Measurements from ENCODE around the gene MUC16.
"Not testable (repeated sequence)": the region's sequence is repeated elsewhere in the genome, so short reads cannot be mapped to it uniquely, and the experiment has no call there.

MUC16 gene

GRCh38 chr19:9009935-9010651 is at the start of gene MUC16:
MUC16 (minus strand) TSS chr19:9010409.
- DNase-seq (ENCODE audit: low read depth) = no peak

DNA sequence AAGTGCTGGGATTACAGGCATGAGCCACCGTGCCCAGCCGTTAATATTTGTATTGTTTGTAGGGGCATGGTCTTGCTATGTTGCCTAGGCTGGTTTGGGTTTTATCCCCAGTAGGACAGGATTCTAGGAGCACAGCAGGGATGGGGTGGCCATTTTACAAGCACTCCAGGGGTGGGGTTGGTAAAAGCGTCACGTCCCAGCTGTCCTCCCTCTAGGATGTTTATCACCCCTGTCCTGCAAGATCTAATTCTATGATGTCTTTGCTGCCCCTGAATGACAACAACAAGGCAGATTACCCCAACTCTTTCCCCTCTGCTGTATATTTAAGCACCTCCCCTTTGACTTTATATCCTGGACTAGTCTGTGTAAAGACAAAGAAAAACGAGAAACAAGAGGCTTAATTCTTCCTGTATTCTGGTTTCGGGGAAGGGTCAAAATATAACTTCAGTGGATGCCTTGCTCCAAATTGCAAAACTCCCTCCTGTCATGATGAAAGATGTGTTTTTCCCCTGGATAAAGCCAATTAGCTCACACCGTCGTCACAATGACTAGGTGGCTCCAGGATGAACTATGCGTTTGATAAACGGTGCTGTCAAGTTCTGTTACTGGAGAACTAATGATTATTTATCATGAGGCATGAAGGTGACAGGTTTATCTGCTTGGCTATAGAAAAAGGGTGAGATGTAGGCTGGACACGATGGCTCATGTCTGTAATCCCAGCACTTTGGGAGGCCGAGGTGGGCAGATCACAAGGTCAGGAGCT is 48.9 kb upstream of the MUC16 start:
- DNase-seq (ENCODE audit: low read depth) = no peak

- DNase-seq (ENCODE audit: low read depth) = no peak
These were observed 47.5 kb upstream of the MUC16 start for GRCh38 chr19:9057505-9058258.

- DNase-seq (ENCODE audit: low read depth) = not testable (repeated sequence)
These were observed 45.9 kb upstream of the MUC16 start for GRCh38 chr19:9056131-9056530.

DNA sequence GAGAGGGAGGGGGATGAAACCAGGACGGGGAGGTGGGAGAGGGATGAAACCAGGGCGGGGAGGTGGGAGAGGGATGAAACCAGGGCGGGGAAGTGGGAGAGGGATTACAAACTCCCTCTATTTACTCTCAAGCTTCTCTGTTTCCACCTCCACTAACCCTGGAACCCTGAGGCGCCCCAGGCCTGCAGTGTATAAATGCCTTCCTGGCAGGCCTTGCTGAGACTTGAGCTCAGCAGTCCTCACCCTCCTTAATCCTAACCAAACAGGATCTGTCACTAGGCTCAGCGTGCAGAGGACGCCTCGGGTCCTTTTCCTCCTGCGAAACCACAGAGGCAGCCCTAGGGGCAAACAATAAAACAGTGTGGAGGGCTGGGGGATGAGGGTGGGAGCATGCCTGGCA is 44.6 kb upstream of the MUC16 start:
- DNase-seq (ENCODE audit: low read depth) = no peak

- DNase-seq (ENCODE audit: low read depth) = no peak
These were observed 44.0 kb upstream of the MUC16 start for GRCh38 chr19:9054207-9054606.

DNA sequence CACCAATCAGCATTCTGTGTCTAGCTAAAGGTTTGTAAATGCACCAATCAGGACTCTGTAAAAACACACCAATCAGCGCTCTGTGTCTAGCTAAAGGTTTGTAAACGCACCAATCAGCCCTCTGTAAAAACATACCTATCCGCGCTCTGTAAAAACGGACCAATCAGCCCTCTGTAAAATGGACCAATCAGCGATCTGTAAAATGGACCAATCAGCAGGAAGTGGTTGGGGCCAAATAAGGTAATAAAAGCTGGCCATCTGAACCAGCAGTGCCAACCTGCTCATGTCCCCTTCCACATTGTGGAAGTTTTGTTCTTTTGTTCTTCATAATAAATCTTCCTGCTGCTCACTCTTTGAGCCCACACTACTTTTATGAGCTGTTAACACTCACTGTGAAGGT is 43.5 kb upstream of the MUC16 start:
- not testable (repeated sequence) for DNase-seq (ENCODE audit: low read depth)

GRCh38 chr19:9052894-9053293 is 42.7 kb upstream of the MUC16 start:
- no peak for DNase-seq (ENCODE audit: low read depth)

DNA sequence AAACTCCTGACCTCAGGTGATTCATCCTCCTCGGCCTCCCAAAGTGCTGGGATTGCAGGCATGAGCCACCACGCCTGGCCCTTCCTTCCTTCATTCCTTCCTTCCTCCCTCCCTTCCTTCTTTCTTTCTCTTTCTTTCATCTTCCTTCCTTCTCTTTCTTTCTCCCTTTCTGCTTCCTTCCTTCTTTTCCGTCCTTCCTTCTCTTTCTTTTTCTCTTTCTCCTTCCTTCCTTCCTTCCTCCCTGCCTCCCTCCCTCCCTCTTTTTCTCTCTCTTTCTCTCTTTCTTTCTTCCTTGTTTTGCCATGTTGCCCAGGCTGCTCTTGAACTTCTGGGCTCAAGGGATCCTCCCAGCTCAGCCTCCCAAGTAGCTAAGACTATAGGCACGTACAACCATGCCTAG is 36.5 kb upstream of the MUC16 start:
- DNase-seq (ENCODE audit: low read depth) = no peak

DNA sequence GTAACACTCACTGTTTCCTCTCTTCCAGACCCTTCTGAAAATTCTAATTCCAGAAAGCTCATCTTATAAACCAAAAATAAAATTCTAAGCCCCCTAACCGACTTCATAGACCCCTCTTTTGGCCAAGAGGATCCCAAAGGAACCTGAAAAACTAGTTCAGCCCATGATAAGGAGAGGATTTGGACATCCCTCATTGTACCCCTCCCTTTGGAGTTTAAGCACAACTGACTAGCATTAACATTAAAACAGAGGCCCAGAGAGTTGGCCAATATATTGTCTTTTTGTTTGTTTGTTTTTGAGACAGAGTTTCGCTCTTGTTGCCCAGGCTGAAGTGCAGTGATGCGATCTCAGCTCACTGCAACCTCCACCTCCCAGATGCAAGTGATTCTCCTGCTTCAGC is 34.2 kb upstream of the MUC16 start:
- no peak for DNase-seq (ENCODE audit: low read depth)

GRCh38 chr19:9043524-9043923 is 33.3 kb upstream of the MUC16 start:
- no peak for DNase-seq (ENCODE audit: low read depth)

DNA sequence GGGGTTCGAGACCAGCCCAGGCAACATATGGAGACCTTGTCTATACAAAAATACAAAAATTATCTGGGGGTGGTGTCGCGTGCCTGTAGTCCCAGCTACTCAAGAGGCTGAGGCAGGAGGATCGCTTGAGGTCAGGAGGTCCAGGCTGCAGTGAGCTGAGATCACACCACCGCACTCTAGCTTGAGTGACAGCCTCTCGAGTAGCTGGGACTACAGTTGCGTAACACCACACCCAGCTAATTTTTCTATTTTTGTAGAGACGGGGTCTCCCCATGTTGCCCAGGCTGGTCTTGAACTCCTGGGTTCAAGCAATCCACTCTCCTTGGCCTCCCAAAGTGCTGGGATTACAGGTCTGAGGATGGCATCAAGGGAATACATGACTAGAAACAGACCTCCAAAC is 30.8 kb upstream of the MUC16 start:
- no peak for DNase-seq (ENCODE audit: low read depth)

GRCh38 chr19:9040131-9040530 is 29.9 kb upstream of the MUC16 start:
- no peak for DNase-seq (ENCODE audit: low read depth)

- no peak for DNase-seq (ENCODE audit: low read depth)
These were observed 29.5 kb upstream of the MUC16 start for GRCh38 chr19:9039728-9040127.

DNA sequence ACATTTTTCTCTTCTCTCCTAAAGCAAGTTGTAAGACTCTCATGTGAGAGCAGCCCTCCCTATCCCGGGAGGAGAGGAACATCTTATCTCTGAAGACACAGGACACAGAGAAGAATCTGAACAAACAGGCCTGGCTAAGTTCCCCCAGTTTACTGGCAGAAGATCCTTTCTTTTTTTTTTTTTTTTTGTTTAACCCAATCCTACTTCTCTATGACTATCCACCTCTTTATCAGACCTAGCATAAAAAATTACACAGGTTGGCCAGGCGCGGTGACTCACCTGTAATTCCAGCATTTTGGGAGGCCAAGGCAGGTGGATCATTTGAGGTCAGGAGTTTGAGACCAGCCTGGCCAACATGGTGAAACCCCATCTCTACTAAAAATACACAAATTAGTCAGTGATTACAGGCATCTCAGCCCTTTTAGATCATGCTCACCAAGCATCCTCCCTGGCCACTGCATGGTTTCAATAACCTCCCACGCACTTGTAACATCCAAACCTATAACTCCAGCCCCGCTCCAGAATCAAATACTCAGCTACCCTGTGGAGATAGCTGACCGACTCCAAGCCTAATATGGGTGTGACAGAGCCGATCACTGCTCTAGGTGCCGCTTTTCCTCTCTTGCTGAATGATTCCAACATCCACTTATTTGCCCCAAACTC is 27.3 kb upstream of the MUC16 start:
- DNase-seq (ENCODE audit: low read depth) = no peak

DNA sequence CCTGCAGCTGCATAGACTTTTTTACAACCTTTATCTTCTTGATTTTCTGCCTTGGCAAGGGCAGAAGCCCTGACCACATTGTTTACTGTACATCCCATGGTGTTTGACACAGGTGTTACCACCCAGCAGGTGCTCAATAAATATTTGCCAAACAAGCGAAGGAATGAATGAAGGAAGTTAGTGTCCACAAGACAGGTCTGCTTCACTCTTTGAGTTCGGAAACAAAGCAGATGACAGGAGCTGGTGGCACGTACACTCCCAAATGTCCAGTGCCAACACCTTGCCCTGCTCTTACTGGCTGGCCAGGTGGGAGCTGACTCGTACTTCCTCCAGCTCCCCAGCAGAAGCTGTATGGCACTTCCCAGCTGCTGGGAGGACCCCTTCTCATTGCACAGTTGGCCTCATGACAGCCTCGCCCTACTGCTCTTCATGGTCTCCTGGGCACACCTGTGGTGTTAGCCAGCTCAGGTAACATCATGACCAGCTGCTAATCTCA is 22.0 kb upstream of the MUC16 start:
- no peak for DNase-seq (ENCODE audit: low read depth)

GRCh38 chr19:9018163-9018875 is 8.1 kb upstream of the MUC16 start:
- no peak for DNase-seq (ENCODE audit: low read depth)

DNA sequence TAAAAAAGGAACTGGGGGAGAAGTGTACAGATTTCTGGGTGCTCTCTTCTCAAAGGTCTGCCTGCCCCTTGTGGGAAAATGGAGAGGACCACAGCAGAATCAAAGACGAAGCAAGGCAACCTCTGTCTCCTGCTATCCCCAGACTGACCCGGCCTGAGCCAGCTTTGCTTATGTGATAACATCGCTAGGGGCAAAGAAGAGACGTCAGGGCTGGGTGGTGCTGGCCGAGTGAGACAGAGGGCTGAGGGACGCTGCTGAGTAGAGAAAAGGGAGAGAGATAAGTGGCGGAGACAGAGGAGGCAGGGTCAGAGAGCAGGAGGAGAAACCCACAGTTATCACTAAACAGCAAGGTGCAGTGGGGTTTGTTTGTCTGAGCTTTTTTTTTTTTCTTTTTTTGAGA is 4.6 kb upstream of the MUC16 start:
- DNase-seq (ENCODE audit: low read depth) = no peak

DNA sequence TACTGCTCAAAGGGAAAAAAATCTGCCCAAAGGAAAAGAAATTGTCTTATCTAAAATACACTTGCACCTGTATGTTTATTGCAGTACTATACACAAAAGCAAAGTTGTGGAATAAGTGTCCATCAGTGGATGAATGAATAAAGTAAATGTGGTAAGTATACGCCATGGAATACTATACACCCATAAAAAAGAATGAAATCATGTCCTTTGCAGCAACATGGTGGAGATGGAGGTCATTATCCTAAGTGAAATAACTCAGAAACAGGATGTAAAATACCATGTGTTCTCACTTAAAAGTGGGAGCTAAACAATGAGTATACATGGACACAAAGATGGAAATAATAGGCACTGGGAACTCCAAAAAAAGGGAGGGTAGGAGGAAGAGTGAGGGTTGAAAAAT is 3.8 kb upstream of the MUC16 start:
- DNase-seq (ENCODE audit: low read depth) = no peak

DNA sequence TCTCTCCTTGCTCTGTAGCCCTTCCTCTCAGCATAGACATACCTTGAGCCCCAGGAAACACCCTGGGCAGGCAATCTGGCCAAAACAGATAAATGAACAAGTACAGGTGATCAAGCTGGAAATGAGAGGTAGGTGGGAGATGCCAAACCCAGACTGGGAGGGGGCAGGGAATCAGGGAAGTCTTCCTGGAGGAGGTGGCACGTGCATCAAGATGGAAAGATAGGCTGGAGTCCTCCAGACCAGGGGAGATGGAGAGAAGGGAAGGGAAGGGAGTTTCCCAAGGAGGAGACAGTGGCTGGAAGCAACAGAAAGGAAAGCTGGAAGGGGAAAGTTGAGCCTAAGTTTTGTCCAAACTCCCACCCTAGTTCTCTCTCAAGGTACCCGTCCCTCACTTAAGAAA is 1.7 kb upstream of the MUC16 start:
- no peak for DNase-seq (ENCODE audit: low read depth)

DNA sequence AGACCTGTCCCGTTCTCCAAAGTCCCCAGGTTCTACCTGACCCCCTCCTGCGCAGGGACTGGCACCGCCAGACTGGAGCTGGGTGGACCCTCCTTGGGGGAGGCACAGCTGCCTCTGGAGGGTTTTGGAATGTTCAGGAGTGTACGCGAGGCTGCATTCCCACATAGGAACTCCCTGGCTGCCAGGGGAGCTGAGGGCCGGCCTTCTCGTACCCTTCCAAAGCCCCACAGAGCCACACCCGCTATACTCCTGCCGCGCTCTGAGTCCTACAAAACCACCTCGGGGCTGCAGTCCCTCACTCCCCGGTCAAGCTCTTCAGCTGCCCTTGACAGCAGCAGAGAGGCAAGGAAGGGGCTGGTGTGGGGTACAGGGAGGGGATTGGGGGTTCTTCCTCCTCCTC is 484 bp upstream of the MUC16 start:
- DNase-seq (ENCODE audit: low read depth) = no peak

DNA sequence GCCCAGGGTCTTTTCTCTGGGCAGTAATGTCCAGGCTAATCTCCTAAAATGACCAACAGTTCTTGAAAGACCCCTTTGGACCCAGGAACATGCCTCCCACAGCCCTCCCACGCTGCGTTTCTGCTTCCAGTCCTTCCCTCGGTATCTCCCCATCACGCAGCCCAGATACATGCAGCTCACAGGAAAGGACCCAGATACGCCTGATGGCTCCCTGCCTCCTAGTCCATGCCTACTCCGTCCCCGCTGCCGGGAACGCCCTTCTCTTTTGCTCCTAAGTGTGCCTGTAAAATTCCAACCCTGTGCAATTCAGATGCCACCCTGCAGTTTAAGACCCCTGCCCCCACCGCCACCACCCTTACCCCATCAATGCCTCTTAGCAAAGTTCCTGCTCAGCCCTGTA is 778 bp downstream of the MUC16 start:
- no peak for DNase-seq (ENCODE audit: low read depth)

Data from HS-5 (cell line).